ENCODE data around the gene SELENOH. TPM values are rescaled to one million over a fixed set of nuclear protein-coding genes. Genes with fewer than 3 reads are reported as not detected.

The SELENOH gene
- total and polyA plus RNA-seq, 2 of the 8 experiments (the other 6 are each of a cell fraction or from before 2014, with no cell fraction given), result 243 to 264 TPM

DNA sequence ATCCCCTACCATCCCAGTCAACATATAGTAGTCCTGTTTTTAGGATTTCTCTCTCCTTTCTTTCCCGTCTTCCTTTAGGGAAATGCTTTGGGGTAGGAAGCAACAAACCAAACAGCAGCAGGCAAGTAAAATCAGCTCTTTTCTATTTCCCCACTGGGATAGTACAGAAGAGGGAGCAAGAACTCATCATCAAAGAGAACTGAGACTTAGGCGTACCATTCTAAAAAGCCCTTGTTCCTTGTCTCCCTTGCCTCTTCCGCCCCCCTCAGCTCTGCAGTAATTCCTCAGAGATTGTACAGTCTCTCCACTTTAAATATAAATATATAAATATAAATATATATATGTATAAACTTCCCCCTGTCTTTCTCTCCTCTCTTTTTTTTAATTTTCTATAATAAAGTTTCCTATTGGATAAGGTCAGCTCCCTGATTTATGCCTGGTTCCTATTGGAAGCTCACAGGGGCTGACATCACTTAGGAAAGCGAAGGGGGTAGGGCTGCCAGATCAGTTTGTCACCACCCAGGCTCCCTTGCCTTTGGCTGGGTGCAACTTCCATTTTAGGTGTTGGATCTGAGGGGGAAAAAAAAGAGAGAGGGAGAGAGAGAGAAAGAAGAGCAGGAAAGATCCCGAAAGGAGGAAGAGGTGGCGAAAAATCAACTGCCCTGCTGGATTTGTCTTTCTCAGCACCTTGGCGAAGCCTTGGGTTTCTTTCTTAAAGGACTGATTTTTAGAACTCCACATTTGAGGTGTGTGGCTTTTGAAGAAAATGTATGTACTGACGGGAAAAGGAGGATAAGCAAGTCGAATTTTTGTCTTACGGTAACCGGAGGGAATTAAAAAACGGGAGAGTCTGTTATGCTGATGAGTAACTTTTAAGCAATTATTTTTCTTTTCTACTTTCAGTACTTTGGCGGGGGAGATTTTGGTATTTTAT is 20.3 kb downstream of the SELENOH start, which contains the start of gene CTNND1 (continued):
- TF ChIP-seq, protein P1, sequence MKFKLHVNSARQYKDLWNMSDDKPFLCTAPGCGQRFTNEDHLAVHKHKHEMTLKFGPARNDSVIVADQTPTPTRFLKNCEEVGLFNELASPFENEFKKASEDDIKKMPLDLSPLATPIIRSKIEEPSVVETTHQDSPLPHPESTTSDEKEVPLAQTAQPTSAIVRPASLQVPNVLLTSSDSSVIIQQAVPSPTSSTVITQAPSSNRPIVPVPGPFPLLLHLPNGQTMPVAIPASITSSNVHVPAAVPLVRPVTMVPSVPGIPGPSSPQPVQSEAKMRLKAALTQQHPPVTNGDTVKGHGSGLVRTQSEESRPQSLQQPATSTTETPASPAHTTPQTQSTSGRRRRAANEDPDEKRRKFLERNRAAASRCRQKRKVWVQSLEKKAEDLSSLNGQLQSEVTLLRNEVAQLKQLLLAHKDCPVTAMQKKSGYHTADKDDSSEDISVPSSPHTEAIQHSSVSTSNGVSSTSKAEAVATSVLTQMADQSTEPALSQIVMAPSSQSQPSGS (IDR thresholded peaks at IDR 0.05; ENCODE audit: low read length), result peak; percentile 78; the same call in 1 of the 2 replicates
- TF ChIP-seq POLR2A (IDR thresholded peaks at IDR 0.05; ENCODE audit: control extremely low read depth in 1 of 2, low read depth in 2 of 2, low read length in 2 of 2), result peak; percentile 84 to 91
- peak; percentile 62 for TF ChIP-seq SRF (IDR thresholded peaks at IDR 0.05; ENCODE audit: low read depth, low read length)
- no peak for TF ChIP-seq CBX8 (IDR thresholded peaks at IDR 0.05; ENCODE audit: borderline replicate concordance, low read depth, low read length)
- peak; percentile 43 to 80; a peak in 1 of 4 replicates for TF ChIP-seq SIN3A (conservative IDR thresholded peaks at IDR 0.05 in 1 of 2, IDR thresholded peaks at IDR 0.05 in 1 of 2; ENCODE audit: low read depth in 1 of 2, low read length in 2 of 2)
- TF ChIP-seq TAF1 (IDR thresholded peaks at IDR 0.05; ENCODE audit: low read depth, low read length), result peak; percentile 93
- peak; percentile 85 for TF ChIP-seq TAF7 (optimal IDR thresholded peaks at IDR 0.05; ENCODE audit: borderline replicate concordance, low read depth, low read length)
- TF ChIP-seq, protein P2, sequence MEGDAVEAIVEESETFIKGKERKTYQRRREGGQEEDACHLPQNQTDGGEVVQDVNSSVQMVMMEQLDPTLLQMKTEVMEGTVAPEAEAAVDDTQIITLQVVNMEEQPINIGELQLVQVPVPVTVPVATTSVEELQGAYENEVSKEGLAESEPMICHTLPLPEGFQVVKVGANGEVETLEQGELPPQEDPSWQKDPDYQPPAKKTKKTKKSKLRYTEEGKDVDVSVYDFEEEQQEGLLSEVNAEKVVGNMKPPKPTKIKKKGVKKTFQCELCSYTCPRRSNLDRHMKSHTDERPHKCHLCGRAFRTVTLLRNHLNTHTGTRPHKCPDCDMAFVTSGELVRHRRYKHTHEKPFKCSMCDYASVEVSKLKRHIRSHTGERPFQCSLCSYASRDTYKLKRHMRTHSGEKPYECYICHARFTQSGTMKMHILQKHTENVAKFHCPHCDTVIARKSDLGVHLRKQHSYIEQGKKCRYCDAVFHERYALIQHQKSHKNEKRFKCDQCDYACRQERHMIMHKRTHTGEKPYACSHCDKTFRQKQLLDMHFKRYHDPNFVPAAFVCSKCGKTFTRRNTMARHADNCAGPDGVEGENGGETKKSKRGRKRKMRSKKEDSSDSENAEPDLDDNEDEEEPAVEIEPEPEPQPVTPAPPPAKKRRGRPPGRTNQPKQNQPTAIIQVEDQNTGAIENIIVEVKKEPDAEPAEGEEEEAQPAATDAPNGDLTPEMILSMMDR (IDR thresholded peaks at IDR 0.05; ENCODE audit: control extremely low read depth in 1 of 3, insufficient read depth in 1 of 3, low read depth in 1 of 3, low read length in 3 of 3), result no peak
- TF ChIP-seq, protein P3, sequence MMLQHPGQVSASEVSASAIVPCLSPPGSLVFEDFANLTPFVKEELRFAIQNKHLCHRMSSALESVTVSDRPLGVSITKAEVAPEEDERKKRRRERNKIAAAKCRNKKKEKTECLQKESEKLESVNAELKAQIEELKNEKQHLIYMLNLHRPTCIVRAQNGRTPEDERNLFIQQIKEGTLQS (IDR thresholded peaks at IDR 0.05; ENCODE audit: insufficient read depth, low read depth, low read length), result no peak
- TF ChIP-seq CHD1 (IDR thresholded peaks at IDR 0.05; ENCODE audit: low read depth, low read length), result peak; percentile 70; the same call in 1 of the 2 replicates
- TF ChIP-seq RBBP5 (IDR thresholded peaks at IDR 0.05; ENCODE audit: borderline replicate concordance, low read depth, low read length), result no peak
- TF ChIP-seq TBP (IDR thresholded peaks at IDR 0.05; ENCODE audit: low read depth, low read length), result peak; percentile 95
- TF ChIP-seq RAD21 (IDR thresholded peaks at IDR 0.05 in 1 of 2, conservative IDR thresholded peaks at IDR 0.05 in 1 of 2; ENCODE audit: low read depth in 2 of 2, low read length in 2 of 2), result peak; percentile 3; a peak in 1 of 4 replicates
- no peak for TF ChIP-seq KDM1A (IDR thresholded peaks at IDR 0.05; ENCODE audit: borderline replicate concordance, low read length)
- peak; percentile 94 for TF ChIP-seq SP1 (IDR thresholded peaks at IDR 0.05; ENCODE audit: low read depth, low read length)
- peak; percentile 88 for TF ChIP-seq YY1 (IDR thresholded peaks at IDR 0.05; ENCODE audit: low read depth, low read length)
- 0 out of 2 replicates have a peak, but pooled peaks have one; percentile 37 for TF ChIP-seq GTF2F1 (IDR thresholded peaks at IDR 0.05; ENCODE audit: borderline replicate concordance, low read depth, low read length)
